Measurements from ENCODE around the gene SGMS1.
"Not testable (repeated sequence)": the region's sequence is repeated elsewhere in the genome, so short reads cannot be mapped to it uniquely, and the experiment has no call there.

Gene SGMS1

DNA sequence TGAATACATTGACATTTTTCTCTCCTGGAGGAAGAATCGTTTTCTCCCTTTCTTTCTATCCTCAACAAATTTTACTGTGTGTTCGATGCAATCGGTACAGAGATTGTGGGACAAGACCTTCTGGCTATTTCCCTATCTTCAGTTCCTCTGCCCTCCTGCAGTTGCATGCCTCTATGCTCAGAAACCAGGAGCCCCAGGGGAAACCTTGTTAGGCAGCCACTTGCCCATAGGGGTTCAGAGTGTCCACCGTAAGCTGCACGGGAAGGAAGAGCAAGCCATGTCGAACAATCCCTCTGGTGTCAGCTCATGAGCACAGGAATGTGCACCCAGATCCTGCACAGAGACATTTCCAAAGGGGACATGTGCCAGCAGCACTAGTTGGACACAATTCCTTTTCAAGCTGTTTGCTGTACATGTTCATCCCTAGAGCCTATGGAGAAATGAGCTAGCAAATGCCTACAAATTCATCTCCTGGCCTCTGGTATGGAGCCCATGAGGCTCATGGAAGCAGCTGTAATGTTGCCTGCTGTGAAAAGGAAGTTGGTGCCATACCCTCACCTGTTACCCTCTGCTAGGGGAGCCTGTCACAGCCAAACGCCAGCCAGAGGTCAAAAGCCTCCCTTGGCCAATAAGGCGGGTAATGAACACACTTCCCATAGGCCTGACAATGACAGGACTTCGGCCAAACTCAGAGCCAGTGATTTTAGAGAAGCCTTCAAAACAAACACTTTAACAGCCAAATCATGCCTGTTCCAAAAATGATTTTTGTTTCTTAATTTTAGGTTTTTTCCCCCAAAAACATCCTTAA lies 336.6 kb downstream of the SGMS1 start:
- no peak for DNase-seq

DNA sequence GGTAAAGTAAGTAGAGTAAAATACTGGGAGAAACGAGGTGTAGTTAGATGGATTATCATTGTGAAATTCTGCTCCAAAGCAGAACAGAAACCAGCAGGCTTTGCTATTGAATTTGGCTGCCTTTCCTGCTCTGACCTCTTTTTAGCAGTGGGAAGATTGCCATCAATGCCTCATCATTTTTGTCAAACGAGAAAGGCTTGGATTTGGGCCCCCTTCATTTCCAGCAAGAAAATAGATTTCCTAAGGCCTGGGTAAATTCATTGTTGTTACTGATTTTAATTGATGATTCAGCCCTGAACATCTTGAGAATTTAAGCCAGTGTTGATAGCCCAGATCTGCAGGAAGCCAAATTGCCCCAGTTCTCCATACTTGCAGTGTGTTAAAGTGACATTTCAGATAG lies 337.2 kb downstream of the SGMS1 start:
- no peak for DNase-seq

DNA sequence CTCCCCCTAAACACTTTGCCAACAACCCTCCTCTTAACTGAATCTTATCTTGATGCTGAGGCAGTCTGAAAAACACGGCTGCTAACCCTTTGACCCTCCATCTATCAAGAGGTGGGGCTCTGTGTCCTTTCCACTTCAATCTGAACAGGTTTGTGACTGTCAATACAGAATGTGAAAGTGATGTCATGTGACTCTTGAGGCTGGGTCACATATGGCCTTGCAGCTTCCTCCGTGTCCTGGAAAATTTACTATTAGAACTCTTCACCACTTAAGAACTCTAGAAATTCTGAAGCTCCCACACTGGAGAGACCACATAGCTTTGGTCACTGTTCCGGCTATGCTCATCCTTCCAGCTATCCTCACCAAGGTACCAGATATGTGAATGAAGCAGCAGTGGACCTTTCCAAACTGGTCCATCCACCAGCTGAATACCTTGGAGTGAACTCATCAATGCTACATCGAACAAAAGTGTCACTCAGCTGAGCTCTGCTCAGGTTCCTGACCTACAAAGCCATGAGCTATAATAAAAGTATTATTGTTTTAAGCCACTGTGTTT lies 341.7 kb downstream of the SGMS1 start:
- DNase-seq, result no peak

DNA sequence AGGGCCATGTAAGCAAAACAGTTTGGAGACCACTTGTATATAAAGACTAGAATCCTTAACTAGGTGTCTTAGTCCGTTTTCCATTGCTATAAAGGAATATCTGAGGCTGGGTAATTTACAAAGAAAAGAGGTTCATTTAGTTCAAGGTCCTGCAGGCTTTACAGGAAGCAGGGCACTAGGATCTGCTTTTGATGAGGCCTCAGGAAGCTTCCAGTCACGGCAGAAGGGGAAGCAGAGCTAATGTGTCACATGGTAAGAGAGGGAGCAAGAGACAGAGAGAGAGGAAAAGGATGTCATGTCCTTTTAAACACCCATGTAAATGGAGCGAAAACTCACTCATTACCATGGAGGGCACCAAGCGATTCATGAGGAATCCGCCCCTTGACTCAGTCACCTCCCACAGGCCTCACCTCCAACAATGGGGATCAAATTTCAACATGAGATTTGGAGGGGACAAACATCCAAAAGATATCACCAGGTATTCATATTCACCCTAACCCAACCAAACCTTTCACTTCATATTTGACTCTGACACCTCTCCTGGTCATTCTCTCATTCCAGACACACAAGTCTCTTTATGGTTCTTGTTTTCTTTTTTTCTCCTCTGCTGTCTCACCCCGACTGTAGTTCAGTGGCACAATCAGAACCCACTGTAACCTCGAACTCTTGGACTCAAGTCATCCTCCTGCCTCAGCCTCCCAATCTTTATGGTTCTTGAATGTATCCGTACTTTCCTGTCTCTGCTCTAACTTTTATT lies 342.4 kb downstream of the SGMS1 start:
- no peak for DNase-seq

DNA sequence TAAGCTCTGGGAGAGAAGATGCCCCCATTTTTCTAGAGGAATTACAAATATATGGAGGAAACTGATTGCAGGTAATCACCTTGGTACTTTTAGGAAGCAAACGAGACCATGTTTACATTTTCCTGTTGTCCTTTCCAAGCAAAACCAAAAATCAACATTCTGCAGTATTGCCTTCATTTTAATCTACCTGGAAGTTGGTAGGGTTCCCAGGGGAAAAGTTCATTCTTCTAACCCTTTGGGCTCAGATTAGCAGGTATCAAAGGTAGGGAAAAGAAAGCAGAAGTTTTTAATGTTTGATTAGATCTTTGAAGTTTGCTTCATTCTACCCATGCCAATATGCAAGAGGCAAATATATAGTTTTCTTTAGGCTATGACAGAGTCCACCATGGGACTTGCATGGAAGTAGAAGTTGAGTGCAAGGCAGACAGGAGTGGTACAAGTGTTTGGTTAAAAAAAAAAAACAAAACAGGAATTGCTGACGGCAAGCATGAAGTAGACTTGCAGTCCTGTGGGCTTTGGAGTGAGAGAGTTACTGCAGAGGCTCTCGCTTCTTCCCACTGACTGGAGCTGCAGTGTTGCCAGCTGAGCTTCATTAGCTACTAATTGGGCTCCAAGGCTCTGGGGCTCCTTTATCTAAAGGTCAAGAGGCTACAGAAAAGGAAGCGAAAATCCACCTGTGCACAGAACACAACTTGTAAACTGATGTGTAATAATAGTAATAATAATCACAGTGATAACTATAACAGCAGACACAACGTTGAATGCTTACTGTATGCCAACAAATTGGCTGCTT lies 343.5 kb downstream of the SGMS1 start:
- no peak for DNase-seq

DNA sequence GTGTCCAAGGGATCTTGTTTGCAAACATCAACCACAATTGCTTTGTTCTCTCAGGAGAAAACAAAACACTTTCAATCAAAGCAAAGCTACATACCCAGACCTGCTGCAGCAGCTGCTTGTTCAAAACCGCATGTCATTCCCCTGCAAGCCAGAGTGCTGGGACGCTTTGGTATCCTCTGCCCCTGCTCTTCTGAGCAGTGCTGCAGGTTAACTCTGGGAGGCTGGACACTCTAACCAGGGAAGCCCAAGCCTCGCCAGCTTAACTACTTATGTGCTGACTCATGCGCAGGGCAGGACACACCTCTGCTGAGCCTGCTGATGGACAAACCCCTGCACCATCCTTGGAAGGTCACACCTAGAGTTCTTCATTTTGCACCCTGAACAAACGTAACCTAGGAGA lies 344.3 kb downstream of the SGMS1 start:
- DNase-seq, result no peak

DNA sequence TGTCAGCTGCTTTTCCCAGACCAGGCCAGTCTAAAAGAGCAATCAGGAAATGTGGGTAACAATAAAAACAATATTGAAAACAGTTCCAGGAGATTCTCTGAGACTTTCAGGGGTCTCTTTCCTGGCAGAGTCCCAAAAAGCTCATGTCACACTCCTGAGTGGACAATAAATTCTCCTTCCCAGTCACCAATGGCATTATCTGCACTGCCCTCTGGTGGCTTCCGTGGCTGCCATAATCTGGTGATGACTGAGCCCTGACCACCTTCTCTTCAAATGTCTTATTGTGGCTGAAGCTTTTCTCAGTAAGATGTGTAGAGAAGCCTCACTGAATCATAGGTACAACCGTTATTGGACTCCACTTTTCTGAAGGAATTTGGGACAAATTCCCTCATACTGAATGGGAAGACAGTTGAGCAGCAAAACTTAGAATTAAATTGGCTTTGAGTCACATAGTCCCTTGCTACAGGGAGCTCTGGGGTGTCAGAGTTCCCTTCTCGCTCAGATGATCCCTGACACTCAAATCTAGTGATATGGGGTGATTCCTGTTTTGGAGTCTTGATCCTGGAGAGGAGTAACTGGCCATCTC lies 348.0 kb downstream of the SGMS1 start:
- DNase-seq, result peak in 1 of 2 experiments; percentile 32

DNA sequence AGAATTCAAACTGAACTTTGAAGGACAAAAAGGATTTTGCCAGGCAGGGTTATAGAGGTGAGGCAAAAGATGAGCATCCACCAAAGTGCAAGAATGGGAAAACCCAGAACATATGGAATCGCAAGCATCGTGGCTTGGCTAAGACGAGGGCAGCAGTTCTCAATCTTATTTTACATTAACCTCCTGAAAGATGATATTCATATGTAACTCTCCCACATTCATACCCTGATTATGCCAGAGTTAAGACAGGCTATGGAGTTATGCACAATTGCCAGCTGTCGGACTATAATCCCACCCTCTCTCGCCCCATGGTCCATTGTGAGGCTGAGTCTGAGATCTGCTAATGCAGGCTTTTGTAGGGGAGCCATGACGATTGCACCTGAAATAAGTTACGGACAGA lies 351.2 kb downstream of the SGMS1 start:
- DNase-seq, result no peak

DNA sequence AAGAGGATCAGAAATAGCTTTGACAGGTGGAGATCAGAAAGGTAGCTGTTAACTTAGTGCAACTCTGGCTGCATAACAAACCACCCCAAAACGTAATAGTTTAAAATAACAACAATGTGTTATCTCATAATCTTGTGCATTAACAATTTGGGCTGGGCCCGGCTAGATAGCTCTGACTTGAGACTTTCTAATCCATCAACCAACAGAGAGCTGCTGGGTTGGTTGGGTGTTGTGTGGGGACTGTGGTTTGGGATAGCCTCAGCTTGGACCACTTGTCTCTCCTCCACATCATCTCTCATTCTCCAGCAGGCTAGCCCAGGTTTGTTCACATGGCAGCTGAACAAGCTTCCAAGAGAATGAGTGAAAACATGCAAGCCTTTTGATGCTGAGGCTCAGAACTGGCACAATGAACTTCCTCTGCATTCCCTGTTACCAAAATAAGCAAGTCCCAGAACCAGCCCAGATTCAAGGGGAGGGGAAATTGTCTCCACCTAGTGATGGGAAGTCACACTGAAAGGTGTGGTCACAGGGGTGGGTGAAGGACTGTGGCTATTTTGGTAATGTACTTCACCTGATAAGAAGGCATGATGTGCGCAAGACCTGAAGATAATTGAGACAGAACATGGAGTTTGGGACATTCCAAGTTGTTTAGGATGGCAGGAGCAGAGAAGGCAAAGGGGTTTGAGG lies 352.0 kb downstream of the SGMS1 start:
- no peak for DNase-seq

DNA sequence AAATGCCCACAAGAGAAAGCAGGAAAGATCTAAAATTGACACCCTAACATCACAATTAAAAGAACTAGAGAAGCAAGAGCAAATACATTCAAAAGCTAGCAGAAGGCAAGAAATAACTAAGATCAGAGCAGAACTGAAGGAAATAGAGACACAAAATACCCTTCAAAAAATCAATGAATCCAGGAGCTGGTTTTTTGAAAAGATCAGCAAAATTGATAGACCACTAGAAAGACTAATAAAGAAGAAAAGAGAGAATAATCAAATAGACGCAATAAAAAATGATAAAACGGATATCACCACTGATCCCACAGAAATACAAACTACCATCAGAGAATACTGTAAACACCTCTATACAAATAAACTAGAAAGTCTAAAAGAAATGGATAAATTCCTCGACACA lies 355.9 kb downstream of the SGMS1 start:
- not testable (repeated sequence) for DNase-seq

DNA sequence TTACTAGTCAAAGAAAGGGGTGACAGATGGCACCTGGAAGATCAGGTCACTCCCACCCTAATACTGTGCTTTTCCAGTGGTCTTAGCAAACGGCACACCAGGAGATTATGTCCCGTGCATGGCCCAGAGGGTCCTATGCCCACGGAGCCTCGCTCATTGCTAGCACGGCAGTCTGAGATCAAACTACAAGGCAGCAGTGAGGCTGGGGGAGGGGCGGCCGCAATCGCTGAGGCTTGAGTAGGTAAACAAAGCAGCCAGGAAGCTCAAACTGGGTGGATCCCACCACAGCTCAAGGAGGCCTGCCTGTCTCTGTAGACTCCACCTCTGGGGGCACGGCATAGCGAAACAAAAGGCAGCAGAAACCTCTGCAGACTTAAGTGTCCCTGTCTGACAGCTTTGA lies 361.1 kb downstream of the SGMS1 start:
- peak in 1 of 2 experiments; percentile 25 for DNase-seq

DNA sequence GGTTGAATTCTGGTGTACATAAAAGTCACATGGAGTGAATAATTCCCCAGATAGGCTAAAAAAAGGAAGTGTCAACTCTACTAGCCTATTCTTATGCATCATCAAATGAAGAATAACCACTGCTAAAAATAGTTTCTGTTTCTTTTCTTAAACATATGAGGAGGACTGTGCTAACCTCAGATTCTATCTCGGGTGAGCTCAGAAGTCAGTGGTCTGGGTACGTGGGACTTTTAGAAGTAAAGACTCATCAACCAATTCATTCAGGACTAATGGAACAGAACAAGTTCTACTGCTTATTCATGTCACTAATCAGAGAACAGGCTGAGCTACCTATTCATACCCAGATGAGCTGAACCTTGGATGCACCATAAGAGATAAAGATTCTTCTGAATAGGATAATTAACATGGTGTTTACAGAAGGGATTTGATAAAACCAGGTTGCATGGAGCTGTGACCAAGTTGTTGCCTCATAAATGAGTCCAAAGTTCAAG lies 362.9 kb downstream of the SGMS1 start:
- peak; percentile 1 to 8 for DNase-seq
